ENCODE data around the gene CYP2A6. TPM values are rescaled to one million over a fixed set of nuclear protein-coding genes. Genes with fewer than 3 reads are reported as not detected.

Gene CYP2A6
- polyA plus RNA-seq, 1 of the 3 experiments (the other 2 are of a cell fraction): not detected

GRCh38 chr19:40805258-40805868 lies 44.9 kb downstream of the CYP2A6 start:
- Histone ChIP-seq H3K36me3 (replicated peaks in 1 of 2; ENCODE audit: control insufficient read depth in 1 of 2, insufficient read depth in 2 of 2, low read length in 1 of 2) (peaks cover 40 to 60% of the 10 kb centered on the region in 2 experiments), H3K9me3 (no peaks in the 10 kb centered on the region), H2AFZ (ENCODE audit: low read depth) (no peak overlapping the region), H3K4me1 (ENCODE audit: control insufficient read depth in 1 of 2, insufficient read depth in 2 of 2, low read depth in 1 of 2, low read length in 1 of 2) (peaks cover 40 to 69% of the 10 kb centered on the region in 2 experiments; a peak in 3 of 4 replicates), H3K27ac (ENCODE audit: low read depth in 2 of 2, low read length in 1 of 2) (peak overlapping the region; percentile 72 to 78; a peak in 3 of 4 replicates), H3K27me3 (ENCODE audit: insufficient read depth) (no peaks in the 10 kb centered on the region), H3K9me2 (no peaks in the 10 kb centered on the region), H3K4me3 (ENCODE audit: low read depth in 2 of 2, low read length in 1 of 2) (no peak overlapping the region), H3K79me2 (ENCODE audit: insufficient read depth) (peaks cover 92% of the 10 kb centered on the region), H3K9ac (no peak overlapping the region), H4K20me1 (ENCODE audit: insufficient read depth) (peaks cover 94% of the 10 kb centered on the region), H3K4me2 (no peak overlapping the region), H3F3A (replicated peaks; ENCODE audit: insufficient read depth) (peaks cover 18% of the 10 kb centered on the region)
- ChIA-PET POLR2A (no interaction called here), CTCF (interaction anchor here (0.8 to 5.4 kb wide), 5 partner anchors 13 to 171 kb away, joined by 3 to 54 read pairs (median 18); partner anchors contain the start of genes ACTMAP, COQ8B, ITPKC and SNRPA)
- no CpG with 5 or more reads among the region's 2 CpGs for WGBS (ENCODE audit: low lambda C conversion rate)
- no peak for DNase-seq
- TF ChIP-seq FOXM1 (IDR thresholded peaks at IDR 0.05; ENCODE audit: low read depth) (no peak), TAF1 (IDR thresholded peaks at IDR 0.05; ENCODE audit: borderline replicate concordance, low read depth, low read length) (no peak), YY1 (IDR thresholded peaks at IDR 0.05; ENCODE audit: low read depth) (no peak), REST (IDR thresholded peaks at IDR 0.05; ENCODE audit: low read depth, low read length) (no peak), MAX (IDR thresholded peaks at IDR 0.05; ENCODE audit: low read depth) (no peak), CTCF (IDR thresholded peaks at IDR 0.05) (no peak), SMC3 (IDR thresholded peaks at IDR 0.05; ENCODE audit: low read depth, low read length) (no peak), ELF1 (IDR thresholded peaks at IDR 0.05) (no peak), EZH2phosphoT487 (IDR thresholded peaks at IDR 0.05; ENCODE audit: borderline replicate concordance, low read depth) (no peak), GATA2 (CRISPR knock-in tag; IDR thresholded peaks at IDR 0.05) (no peak), CHD2 (IDR thresholded peaks at IDR 0.05; ENCODE audit: low read length, partially characterized antibody) (no peak), RXRA (IDR thresholded peaks at IDR 0.05; ENCODE audit: borderline replicate concordance, low read depth) (no peak), TCF12 (IDR thresholded peaks at IDR 0.05) (no peak), RCOR1 (IDR thresholded peaks at IDR 0.05; ENCODE audit: low read length) (no peak), FOXJ3 (CRISPR knock-in tag; IDR thresholded peaks at IDR 0.05) (no peak)

Data from SK-N-SH (cell line).